Right hindlimb (tissue), 1 donor: ENCODE data around the gene PNMA8A.
A peak's percentile ranks its signal among the peaks of the same experiment; 100 is the strongest.
"Not testable (repeated sequence)": the region's sequence is repeated elsewhere in the genome, so short reads cannot be mapped to it uniquely, and the experiment has no call there.

Source experiments
- DNase-seq: peaks from one replicate; pipeline ENCODE4 v3.0.0-alpha.2; 2018

Gene PNMA8A

DNA sequence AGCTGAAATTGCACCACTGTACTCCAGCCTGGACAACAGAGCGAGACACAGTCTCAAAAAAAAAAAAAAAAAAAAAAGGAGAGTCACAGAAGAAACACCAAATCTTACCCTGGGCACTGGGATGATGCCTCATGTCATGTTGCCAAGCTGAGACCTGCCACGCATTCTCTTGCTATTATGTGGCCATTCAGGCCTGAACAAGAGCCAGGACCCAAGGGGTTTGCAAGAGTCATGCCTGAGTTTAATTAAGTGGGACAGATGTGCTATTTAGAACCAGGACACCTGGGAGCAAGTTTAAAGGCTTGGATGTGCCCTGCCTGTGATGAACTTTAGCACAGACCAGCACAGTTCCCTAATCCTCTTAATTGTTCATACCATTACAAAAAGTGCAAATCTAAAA is 9.8 kb downstream of the PNMA8A start:
- no peak for DNase-seq

DNA sequence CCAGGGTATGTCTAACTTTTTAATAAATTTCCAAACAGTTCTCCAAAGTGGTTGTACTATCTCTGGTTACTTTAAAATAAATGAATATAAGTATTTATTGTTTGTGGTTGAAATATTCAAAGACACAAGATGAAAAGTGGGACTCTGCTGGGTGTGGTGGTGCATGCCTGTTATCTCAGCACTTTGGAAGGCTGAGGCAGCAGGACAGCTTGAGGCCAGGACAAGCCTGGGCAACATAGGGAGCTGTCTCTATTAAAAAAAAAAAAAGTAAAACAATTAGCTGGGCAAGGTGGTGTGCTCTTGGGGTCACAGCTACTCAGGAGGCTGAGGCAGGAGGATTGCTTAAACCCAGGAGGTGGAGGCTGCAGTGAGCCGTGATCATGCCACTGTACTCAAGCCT is 10.4 kb downstream of the PNMA8A start:
- DNase-seq: no peak

DNA sequence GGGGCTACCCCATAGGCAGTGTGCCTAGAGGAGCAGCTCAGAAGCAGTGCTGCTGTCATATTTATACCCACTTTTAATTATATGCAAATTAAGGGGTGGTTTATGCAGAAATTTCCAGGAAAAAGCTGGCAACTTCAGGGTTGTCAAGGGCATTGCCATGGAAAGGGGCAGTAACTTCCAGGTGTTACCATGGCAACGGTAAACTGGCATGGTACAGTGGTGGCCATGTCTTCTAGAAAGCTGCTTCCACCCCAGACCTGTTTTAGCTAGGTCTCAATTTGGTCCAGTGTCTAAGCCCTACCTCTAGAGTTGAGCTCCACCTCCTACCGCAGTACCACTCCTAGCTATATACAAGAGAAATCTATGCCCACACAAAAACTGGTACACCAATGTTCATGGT is 11.3 kb downstream of the PNMA8A start:
- DNase-seq: no peak

DNA sequence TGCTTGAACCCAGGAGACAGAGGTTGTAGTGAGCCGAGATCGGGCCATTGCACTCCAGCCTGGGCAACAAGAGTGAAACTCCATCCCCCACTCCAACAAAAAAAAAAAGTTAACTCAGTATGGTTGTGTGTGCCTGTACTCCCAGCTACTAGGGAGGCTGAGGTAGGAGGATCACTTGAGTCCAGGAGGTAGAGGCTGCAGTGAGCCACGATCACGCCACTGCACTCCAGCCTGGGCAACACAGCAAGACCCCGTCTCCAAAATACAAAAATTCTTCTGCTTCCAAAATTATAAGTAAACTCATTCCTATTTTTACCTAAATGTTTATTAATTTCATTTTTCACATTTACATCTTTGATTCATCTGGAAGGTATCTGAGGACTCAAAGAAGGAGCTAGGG is 14.4 kb downstream of the PNMA8A start:
- DNase-seq: no peak

DNA sequence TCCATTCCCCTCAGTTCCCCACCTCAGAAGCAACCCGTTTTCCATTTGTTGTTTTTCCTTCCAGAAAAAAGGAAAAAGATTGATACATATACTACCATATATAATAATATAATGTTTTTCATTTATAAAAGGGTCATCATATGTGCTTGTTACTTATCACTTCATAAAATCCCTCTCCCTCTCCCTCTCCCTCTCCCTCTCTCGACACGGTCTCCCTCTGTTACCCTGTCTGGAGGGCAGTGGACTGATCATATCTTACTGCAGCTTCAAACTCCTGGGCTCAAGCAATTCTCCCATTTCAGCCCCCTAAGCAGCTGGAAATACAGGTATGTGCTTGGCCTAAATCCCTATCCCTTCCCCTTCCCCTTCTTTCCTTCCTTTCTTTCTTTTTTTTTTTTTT is 17.1 kb downstream of the PNMA8A start:
- DNase-seq: no peak

DNA sequence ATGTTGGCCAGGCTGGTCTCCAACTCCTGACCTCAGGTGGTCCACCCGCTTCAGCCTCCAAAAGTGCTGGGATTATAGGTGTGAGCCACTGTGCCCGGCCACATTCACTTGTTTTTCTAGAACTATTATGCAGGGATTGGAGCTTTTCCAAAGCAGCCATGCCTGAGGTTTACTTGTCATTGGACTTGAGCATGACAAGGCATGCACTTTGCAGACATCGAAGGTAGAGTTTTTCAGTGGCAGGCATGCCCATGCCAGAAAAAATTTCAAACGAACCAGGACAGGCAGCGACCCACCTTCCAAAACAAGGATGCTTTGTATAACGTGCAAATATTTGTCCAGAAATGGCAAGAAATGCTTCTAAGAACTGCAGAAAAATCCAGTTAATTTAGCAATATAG is 17.7 kb downstream of the PNMA8A start:
- DNase-seq: no peak

DNA sequence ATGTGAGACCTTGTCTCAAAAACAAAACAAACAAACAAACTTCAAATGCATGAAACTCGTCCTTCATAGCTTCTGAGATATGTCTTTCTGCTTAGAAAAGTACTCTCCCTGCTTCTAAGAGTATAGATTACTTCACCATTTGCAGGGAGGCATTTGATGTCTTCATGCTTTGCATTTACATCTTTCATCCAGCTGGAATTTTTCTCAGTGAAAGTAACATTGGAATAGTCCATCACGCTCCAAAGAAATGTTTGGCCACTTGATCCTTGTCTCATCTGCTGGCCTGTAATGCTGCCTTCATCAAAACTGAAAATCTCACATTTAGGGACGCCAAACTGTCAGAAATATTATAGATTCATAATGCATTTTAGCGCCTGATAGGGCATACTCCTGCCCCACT is 19.2 kb downstream of the PNMA8A start:
- DNase-seq: no peak

DNA sequence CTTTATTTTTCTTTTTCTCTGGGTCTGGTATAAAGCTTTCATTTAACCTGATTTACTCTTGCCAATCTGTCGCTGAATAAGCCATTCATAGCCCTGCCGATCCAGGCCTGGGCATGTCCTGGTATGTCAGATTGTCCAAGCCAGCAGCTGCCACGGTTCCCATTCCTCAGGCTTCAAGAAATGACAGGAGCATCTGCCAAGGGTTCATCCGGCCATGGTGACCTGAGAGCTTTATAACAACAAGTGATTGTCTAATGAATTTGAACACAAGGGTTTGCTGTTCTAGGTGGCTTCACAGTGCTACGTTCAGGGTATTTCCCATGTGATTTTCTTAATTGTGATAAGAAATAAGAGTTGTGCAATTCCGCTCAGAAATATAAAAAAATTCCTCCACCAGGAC is 20.0 kb downstream of the PNMA8A start:
- peak; percentile 79 for DNase-seq

DNA sequence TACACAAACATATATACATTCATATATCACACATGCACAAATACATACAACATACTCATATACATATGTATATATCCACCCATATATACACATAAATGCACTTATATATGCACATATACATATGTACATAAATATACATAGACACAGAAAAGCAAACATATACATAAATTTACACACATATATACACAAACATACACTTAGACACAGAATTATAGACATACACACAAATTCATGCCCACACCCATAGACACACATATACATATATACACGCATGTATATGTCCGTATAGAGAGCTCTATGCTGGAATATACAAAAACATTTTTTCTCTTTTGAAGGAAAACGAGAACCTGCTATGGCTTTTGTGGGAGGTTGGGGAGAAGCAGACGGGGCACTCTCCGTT is 20.6 kb downstream of the PNMA8A start:
- no peak for DNase-seq

DNA sequence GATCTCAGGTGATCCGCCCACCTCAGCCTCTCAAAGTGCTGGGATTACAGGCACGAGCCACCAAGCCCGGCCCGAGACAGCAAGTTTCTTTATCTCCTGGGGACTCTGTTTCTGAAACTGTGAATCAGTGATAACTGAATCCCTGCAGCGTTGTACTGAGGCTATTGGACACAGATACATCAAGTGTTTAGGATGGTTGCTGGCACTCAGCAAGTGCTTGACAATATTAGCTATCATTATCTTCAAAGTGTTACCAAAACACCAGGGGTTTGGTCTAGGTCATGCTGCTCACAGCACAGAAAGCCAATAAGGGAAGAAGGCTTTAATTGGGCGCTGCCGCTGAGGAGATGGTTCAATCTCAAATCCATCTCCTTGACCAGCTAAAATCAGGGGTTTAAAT is 22.1 kb downstream of the PNMA8A start:
- no peak for DNase-seq

DNA sequence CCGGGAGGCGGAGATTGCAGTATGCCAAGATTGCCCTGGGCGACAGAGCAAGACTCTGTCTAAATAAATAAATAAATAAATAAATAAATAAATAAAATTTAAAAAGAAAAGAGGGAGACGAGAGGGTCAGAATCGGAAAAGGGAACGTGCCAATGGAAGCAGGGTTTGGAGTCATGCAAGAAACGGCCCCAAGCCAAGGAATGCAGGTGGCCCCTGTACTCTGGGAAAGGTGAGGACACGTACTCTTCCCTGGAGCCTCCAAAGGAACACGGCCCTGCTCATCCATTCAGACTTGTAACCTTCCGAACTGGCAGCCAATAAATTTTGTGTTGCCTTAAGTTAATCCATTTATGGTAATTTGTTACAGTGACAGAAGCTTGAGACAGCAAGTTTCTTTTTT is 22.8 kb downstream of the PNMA8A start:
- DNase-seq: no peak

DNA sequence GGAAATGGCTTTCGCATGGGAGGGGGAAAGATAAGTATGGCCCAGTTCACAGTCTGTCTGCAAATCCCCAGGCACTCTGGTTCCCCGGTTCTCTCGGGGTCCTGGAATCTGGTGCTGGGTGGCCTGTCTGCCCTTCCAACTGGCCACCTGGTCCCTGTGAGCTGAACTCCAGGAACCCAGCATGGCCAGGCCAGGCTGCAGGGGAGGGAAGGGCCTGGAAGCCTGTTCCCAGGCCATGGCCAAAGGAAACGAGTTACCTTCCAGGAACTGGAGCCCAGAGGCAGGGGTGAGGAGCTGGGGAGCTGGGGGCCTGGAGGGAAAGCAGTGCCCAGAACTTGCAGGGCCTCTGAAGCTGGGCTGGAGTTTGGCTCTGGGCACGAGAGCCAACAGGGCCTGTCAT is 23.5 kb downstream of the PNMA8A start:
- peak; percentile 58 for DNase-seq

DNA sequence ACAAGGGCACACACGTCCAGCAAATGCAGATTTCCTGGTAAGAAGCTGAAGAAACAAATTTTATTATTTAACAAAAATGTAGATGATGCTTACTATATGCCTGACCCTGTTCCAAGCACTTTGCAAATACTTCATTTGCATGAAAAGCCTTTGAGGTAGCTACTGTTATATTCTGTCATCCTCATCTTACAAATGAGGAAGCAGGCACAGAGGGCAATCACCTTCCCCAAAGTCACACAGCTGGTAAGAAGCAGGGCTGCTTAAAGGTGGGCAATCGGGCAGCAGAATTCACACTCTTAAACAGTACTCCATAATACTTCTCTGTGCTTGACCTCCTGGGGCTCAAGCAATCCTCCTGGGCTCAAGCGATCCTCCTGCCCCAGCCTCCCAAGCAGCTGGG is 24.4 kb downstream of the PNMA8A start:
- no peak for DNase-seq

DNA sequence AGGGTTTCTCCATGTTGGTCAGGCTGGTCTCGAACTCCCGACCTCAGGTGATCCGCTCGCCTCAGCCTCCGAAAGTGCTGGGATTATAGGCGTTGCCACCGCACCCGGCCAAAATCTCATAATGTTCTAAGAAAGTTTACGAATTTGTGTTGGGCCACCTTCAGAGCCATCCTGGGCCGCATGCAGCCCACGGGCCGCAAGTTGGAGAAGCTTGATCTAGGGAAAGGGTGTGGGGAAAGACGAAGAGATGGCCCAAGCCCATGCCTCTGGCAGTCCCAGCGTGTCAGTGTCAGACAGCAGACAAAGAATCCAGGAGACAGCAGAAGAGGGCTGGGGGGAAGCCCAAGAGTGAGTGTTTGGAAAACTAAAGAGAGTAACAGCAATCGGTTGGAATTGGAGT is 25.3 kb downstream of the PNMA8A start:
- DNase-seq: no peak

DNA sequence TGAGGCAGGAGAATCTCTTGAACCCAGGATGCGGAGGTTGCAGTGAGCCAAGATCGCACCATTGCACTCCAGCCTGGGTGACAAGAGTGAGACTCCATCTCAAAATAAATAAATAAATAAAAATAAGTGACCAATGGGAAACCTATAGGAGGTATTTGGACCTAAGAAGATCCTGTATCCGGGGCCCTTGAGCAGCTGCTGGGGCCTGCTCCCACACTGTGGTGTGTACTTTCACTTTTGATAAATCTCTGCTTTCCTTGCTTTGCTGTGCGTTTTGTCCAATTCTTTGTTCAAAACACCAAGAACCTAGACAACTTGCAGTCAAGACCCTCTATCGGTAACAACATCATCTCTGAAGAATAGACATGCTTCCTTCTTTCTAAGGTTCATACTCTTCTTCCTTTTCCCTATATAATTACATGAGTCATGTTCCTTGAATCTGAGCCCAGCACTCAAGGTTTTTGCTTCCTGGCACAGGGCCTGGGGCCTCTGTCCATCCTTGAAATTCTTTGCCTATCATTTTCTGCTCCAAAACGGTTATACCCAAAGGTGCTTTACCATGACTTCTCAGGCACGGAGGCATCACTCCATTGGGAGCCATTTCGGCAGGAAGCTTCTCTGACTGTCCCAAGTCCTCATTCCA is 28.4 kb downstream of the PNMA8A start:
- peak; percentile 68 for DNase-seq

DNA sequence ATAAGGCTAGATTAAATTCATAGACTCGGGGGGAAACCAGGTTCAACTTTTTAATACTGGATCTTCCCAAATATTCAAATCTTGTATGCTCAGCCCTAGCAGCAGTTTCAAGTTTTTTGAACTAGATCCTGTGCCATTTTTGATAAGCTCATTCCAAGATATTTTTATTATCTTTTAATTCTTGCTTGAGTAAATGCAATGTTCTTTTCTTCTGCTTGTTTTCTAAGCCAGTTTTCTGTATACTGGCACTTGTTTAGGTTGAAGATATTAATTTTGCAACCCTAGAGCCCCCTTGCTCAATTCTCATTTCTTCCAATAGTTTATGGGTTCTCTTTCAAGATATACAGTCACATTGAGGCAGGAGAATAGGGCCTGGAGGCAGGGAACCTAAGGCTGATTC is 29.5 kb downstream of the PNMA8A start:
- DNase-seq: no peak

DNA sequence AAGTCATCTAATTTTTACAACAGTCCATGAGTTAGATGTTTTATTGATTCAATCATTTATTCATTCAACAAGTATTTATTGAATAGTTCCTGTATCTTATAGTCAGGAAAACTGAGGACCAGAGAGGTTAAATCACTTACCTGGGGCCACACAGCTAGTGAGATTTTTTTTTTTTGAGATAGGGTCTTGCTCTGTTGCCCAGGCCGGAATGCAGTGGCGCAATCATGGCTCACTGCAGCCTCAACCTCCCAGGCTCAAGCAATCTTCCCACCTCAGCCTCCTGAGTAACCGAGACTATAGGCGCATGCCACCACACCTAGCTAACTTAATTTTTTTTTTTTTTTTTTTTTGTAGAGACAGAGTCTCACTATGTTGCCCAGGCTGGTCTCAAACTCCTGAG is 35.7 kb downstream of the PNMA8A start:
- DNase-seq: not testable (repeated sequence)

DNA sequence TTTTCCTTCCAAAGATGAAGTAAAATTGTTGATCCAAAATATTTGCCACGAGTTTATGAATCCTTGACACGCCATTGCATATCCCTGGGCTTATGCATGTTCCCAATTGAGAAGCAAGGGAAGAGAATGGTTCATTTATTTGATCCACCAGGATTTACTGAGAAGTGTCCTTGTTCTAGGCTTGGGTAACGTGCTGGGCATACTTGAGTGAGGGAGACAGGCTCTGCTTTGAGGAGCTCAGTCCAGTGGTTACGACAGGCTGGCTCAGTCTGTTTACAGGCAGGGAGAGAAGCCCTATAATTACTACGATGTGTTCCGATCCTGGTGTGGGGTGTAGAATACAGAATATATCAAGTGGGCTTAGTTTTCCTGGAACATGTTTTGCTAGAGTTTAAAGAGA is 36.4 kb downstream of the PNMA8A start:
- DNase-seq: no peak

DNA sequence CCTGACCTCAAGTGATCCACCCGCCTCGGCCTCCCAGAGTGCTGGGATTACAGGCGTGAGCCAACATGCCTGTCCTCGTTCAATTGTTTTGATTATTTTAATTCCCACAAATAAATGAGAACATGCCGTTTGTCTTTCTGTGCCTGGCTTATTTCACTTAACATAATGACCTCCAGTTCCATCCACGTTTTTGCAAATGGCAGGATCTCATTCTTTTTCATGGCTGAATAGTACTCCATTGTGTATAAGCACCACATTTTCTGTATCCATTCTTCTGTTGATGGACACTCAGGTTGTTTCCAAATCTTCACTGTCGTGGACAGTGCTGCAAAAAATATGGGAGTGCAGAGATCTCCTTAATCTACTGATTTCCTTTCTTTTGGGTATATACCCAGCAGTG is 37.9 kb downstream of the PNMA8A start:
- not testable (repeated sequence) for DNase-seq

DNA sequence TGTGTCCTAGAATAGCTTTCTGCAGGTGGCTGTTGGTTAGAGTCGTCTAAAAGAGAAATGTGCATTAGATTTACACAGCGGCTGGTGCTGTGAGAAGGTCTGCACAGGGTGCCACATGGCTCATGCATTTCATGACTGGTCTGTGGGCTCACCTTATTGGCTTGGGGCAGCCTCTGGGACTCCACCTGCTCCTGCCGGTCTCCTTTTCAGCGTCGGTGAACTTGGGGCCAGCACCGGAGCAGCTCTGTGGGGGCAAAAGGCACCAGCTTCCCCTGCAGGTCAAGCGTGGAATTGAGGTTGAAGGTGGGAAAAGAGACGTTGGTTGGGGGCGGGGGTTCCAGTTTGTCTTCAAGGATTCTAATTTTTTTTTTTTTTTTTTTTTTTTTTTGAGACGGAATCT is 39.5 kb downstream of the PNMA8A start:
- no peak for DNase-seq

DNA sequence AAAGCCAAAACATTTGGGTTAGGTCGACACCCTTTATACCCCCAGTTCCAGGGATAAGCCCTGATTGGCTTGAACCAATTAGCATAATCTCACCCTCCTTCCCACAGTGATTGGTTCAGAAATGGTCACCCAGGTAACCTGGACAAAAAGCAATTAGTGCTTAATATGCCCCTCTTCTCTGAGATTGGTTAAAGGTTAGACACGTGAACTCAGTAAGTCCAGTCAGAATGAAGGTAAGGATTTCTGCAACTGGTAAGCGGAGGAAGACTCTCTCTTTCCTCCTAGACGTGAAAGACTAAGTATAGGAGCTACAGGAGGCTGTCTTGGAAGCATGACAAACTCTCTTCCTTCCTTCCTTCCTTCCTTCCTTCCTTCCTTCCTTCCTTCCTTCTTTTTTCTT is 41.4 kb downstream of the PNMA8A start:
- DNase-seq: no peak

DNA sequence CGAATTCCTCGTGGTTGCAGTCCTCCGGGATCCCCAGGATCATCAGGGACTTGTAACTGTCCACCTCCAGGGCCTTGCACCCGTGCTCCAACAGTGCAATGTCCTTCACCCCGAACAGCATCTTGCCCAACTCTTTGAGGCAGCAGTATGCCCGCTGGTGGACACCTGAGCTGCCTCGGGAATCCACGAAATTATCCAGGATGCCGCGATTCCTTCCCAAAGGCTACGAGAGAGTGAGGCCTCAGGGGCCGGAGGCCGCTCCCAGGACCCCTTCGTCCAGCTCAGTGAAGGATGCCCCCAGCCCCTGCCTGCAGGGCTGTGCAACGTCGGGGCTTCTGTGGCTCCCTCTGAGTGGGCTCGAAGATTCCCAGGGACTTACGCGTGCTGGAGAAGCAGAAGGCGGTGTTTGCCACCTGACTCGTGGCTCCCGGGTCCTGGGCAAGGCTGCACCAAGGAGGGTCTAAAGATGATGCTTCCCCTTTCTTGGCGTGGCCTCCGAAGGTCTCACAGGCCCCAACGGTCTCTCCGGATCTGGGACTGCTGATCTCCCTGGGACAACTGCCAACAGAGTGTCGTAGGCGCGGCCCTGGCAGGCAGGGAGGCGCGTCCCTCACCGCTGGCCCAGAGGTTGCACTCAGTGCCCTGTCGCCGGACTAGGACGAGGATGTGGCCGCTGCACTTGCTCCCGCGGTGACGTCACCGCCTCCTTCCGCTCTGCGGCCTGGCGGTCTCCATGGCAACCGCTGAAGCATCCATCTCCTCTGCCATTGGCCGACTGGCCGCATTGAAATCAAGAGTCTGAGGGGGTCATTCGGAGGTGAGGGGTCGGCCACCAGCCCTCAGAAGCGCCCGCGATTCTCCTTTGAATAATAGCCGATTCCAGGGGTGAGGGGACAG is 42.9 kb downstream of the PNMA8A start, which contains the start of gene PNMA8C:
Gene PNMA8C (minus strand): TSS at position 698 of the 897 bp plus-strand sequence. CDS start 577 bp downstream, at position 121.
- DNase-seq: peak; percentile 85

DNA sequence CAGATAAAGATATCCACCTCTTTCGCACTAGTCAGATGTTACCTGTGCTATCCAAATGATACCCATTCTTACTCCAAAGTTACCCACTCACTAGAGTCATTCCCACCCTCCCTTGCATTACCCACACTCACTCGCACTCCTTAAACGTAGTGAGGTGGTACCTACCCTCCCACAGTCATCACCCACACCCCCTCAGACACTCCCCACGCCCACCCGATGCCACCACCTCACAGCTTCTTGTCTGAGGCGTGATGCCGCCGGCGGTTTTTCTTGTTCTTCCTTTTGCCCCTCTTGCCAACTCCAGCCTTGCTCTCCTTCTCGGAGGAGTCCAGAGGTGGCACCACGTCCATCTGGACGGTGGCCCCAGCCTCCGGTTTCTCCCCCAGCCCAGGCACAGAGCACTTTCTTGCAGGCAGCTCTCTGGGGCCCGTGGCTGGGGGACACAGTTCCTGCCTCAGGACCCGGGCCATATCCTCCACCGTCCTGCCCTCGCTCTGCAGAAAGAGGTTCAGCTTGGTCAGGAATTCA is 43.8 kb downstream of the PNMA8A start:
- DNase-seq: no peak

DNA sequence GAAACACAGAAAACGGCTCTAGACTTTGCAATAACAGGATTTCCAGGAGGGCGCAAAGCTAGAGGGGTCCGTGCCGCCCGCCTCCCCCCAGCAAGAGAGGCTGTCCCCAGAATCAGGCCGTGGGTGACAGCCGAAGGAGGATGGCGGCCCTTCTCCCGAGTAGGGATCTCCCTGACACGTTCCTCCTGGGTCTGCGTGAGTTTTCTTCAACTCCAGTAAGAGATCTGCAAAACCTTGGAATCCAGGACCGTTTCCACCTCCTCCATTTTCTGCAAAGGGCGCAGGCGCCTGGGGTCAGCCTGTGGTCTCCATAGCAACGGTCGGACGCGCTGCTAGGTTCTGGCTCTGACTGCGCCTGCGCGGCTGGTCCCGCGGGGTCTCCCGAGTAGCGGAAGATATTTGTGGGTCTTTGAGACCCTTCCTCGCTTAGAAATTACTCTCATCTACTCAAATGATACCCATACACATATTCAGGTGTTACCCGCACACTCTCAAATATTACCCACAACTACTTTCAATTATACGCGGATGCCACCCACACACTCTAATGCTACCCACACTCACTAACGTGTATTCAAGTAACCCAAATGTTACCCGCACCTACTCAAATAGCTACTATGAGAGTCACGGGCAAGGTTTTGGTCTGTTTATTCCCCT is 44.7 kb downstream of the PNMA8A start:
- DNase-seq: peak; percentile 88
